T-cell (primary cell): Measurements from ENCODE around the gene SLC22A4. TPM values are rescaled to one million over a fixed set of nuclear protein-coding genes. Genes with fewer than 3 reads are reported as not detected.

ENCODE experiments used
- ATAC-seq, 4 experiments: fragments of 200-7000 bp in 3 of 4; fragments of 150-1000 bp in 1 of 4; cut with Tn5 transposase; replicated peaks in 1 of 4; 1 replicate in 3 of 4; 2 replicates in 1 of 4; pipeline ENCODE4 v1.10.0; 2021; ENCODE audit warnings: moderate library complexity in 3 of 4, mild to moderate bottlenecking in 2 of 4, moderate number of reproducible peaks in 1 of 4
- CTCF ChIA-PET, 2 donors: fragments of 300-600 bp; sonication (Branson Sonifier 250); formaldehyde crosslinking; loops; one replicate each; lab custom pipeline; 2022; ENCODE audit warnings: antibody characterized with exemption in 2 of 2; lab: Charles Lee
- POLR2A ChIA-PET, 2 donors: fragments of 300-600 bp; sonication (Branson Sonifier 250); formaldehyde crosslinking; loops; one replicate each; lab custom pipeline; 2022; ENCODE audit warnings: antibody characterized with exemption in 2 of 2; lab: Charles Lee
- DNase-seq, 35 experiments: peaks; one replicate each; pipeline versions ENCODE4 v3.0.0 to v3.0.0-alpha.2; 2013 to 2023
- H3K27ac ChIP-seq: one replicate; pipeline ENCODE4 v1.5.1; 2013; ENCODE audit warnings: low read length
- H3K27me3 ChIP-seq, 2 experiments: replicated peaks in 1 of 2; 1 replicate in 1 of 2; 2 replicates in 1 of 2; pipeline versions ENCODE4 v1.6.1 to v1.7.0; 2013; ENCODE audit warnings: low read length in 1 of 2, mixed read lengths in 1 of 2; ENCODE audit not compliant: control insufficient read depth in 2 of 2, insufficient read depth in 2 of 2; ENCODE audit errors: extremely low read depth in 1 of 2
- H3K36me3 ChIP-seq, 2 donors: 1 replicate in 1 of 2; 2 replicates in 1 of 2; pipeline versions ENCODE4 v1.6.1 to v1.7.0; 2013; ENCODE audit warnings: low read length in 1 of 2; ENCODE audit not compliant: control insufficient read depth in 2 of 2, insufficient read depth in 1 of 2; ENCODE audit errors: extremely low read depth in 1 of 2
- H3K4me1 ChIP-seq, 2 experiments: 1 replicate in 1 of 2; 2 replicates in 1 of 2; pipeline versions ENCODE4 v1.6.1 to v1.7.0; 2013; ENCODE audit warnings: low read length in 2 of 2, mixed read lengths in 1 of 2; ENCODE audit not compliant: insufficient read depth in 2 of 2, control insufficient read depth in 1 of 2; ENCODE audit errors: extremely low read depth in 1 of 2
- H3K4me3 ChIP-seq, 2 donors: 1 replicate in 1 of 2; 2 replicates in 1 of 2; pipeline versions ENCODE4 v1.5.1 to v1.7.0; 2013; ENCODE audit warnings: mild to moderate bottlenecking in 2 of 2, low read length in 1 of 2, moderate library complexity in 1 of 2; ENCODE audit not compliant: control insufficient read depth in 1 of 2; ENCODE audit errors: extremely low read depth in 1 of 2
- H3K9me3 ChIP-seq: 2 replicates; pipeline ENCODE4 v1.7.0; 2013
- H3K27ac Mint-ChIP-seq, 2 donors: one replicate each; pipeline ENCODE4 v1.8.0; 2020 to 2021; ENCODE audit warnings: mild to moderate bottlenecking in 2 of 2, mixed read lengths in 2 of 2
- H3K27me3 Mint-ChIP-seq, 2 donors: one replicate each; pipeline ENCODE4 v1.8.0; 2021 to 2022; ENCODE audit warnings: mixed read lengths in 2 of 2
- H3K36me3 Mint-ChIP-seq: one replicate; pipeline ENCODE4 v1.8.0; 2021; ENCODE audit warnings: mixed read lengths
- H3K4me1 Mint-ChIP-seq, 3 donors: one replicate each; pipeline ENCODE4 v1.8.0; 2020 to 2022; ENCODE audit warnings: mixed read lengths in 3 of 3, mild to moderate bottlenecking in 1 of 3
- H3K4me3 Mint-ChIP-seq, 3 donors: one replicate each; pipeline ENCODE4 v1.8.0; 2020 to 2022; ENCODE audit warnings: mild to moderate bottlenecking in 3 of 3, mixed read lengths in 3 of 3, moderate library complexity in 3 of 3
- H3K9me3 Mint-ChIP-seq, 3 donors: one replicate each; pipeline ENCODE4 v1.8.0; 2020 to 2022; ENCODE audit warnings: mixed read lengths in 3 of 3
- WGBS: methylation state at CpG from one replicate; pipeline ENCODE4 v1.1.5; 2013; ENCODE audit warnings: missing lambda C conversion rate; ENCODE audit not compliant: insufficient coverage; 5-methylcytosine and 5-hydroxymethylcytosine counted together
- total RNA-seq, 35 experiments: library from RNA in 6 of 35; stranded (reverse) in 6 of 35; fragments of 120-200 nt in 1 of 35; gene quantifications; one replicate each; pipeline versions ENCODE4 v1.2.1 to v1.2.4 and lab custom pipeline; 2013 to 2026

SLC22A4 gene
- total RNA-seq, 5 donors from 2014 or later (not counting 1 experiment from before 2014, with no cell fraction given): 0.20 TPM; not detected in 4

- ChIA-PET POLR2A (no interaction called here), CTCF (interaction anchor here in 1 of 2 donors (1.1 kb wide), 1 partner anchor 25 kb away, joined by 3 read pairs; no protein-coding TSS in a partner anchor)
- H3K36me3 ChIP-seq: no peaks in the 10 kb centered on the region
- H3K36me3 Mint-ChIP-seq: no peaks in the 10 kb centered on the region
- H3K9me3 Mint-ChIP-seq: no peaks in the 10 kb centered on the region
- peaks cover 0 to 8% (median 6%) of the 10 kb centered on the region in 3 donors for H3K4me1 Mint-ChIP-seq
- no peak overlapping the region for H3K4me3 ChIP-seq
- H3K27ac Mint-ChIP-seq: no peak overlapping the region
- ATAC-seq (no peak), DNase-seq (no peak)
- no CpG with 5 or more reads among the region's 2 CpGs for WGBS
- no peak overlapping the region for H3K4me3 Mint-ChIP-seq
- no peaks in the 10 kb centered on the region for H3K9me3 ChIP-seq
- peaks cover 0 to 11% of the 10 kb centered on the region in 2 donors for H3K27me3 Mint-ChIP-seq
- H3K4me1 ChIP-seq: peaks cover 0 to 3% of the 10 kb centered on the region in 2 experiments
- H3K27me3 ChIP-seq: peaks cover 0 to 27% of the 10 kb centered on the region in 2 experiments
- no peak overlapping the region for H3K27ac ChIP-seq
Observed at GRCh38 chr5:132262882-132263547, 31.2 kb upstream of the SLC22A4 start.

DNA sequence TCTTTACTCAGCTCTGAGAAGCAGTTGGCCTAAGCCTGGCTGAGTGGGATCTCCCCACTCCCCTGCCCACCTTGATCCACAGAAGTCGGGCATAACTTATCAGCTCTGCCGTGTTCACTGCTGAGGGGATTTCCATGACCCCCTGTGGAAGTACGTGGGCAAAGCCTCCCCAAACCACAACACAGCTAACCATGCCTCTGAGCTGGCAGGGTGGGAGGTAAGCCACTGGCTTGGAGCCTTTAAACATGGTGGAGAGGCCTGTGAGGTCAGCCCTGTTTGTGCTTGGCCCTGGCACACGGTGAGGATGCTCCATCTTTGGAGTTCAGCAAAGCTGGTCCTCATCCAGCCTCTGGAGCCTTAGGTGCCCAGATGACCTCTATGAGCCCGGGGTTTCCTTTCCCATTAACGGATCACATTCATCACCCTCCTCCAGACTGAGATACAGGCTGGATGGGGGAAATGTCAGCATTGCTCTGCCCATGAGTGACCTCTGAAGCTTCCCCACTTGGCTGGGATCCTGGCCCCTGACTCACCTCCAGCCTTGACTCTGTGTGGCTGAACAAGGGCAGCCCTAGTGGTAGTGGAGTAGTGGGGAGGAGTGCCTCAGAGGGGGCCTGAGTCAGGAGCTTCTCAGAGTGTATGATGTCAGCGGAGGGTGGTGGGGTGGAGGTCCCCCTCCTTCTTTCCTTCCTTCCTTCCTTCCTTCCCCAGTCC lies 30.5 kb upstream of the SLC22A4 start:
- no peak overlapping the region for H3K4me3 Mint-ChIP-seq
- no peaks in the 10 kb centered on the region for H3K36me3 ChIP-seq
- no peaks in the 10 kb centered on the region for H3K9me3 Mint-ChIP-seq
- peaks cover 0 to 7% of the 10 kb centered on the region in 2 donors for H3K27me3 Mint-ChIP-seq
- peaks cover 0 to 8% (median 6%) of the 10 kb centered on the region in 3 donors for H3K4me1 Mint-ChIP-seq
- no peak overlapping the region for H3K27ac Mint-ChIP-seq
- H3K27me3 ChIP-seq: peaks cover 0 to 20% of the 10 kb centered on the region in 2 experiments
- DNase-seq: no peak
- H3K36me3 Mint-ChIP-seq: no peaks in the 10 kb centered on the region
- ChIA-PET POLR2A (no interaction called here), CTCF (interaction anchor here in 1 of 2 donors (1.1 kb wide), 1 partner anchor 25 kb away, joined by 3 read pairs; no protein-coding TSS in a partner anchor)
- peaks cover 0 to 3% of the 10 kb centered on the region in 2 experiments for H3K4me1 ChIP-seq
- WGBS: no CpG with 5 or more reads among the region's 7 CpGs
- no peak for ATAC-seq
- no peaks in the 10 kb centered on the region for H3K9me3 ChIP-seq
- no peak overlapping the region for H3K27ac ChIP-seq
- H3K4me3 ChIP-seq: no peak overlapping the region

DNA sequence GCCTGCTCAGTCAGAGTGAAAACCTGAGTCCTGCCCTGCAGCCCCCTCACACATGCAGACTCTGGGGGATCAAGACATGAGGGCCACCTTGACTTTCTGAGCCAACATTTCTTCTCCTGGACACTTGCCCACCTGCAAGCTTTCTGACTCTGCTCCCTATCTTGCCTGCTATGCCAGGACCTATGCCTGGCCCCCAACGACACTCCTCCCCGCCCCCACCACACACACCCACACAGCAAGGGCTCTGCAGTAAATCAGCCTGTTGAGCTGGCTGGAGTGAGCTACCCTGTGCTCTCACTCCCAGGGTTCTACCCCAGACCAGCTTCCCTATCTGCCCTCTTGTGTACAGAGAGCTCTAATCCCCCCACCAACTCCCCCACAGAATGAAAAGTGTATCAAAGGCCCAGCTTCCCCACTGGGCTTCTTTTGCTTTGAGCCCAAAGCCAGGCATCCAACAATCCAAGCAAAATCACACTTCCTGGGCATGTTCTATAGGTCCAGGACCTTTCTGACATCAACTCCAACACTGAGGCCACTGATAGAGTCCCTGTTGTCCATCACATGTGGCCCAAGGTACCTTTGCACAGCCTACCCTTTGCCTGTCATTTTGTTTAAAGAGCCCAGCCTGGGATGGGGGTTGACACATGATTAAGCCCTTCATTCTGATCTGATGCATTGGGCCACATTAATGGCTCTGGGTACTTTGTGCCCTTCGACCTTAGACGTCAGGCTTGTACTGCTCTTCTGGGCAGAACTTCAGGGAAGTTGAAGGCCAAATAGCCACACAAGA lies 29.5 kb upstream of the SLC22A4 start:
- no peak for ATAC-seq
- ChIA-PET CTCF (interaction anchor here in 1 of 2 donors (0.6 kb wide), 1 partner anchor 254 kb away, joined by 3 read pairs; no protein-coding TSS in a partner anchor), POLR2A (interaction anchor here in 1 of 2 donors (0.6 to 0.7 kb wide), 2 partner anchors 14 to 505 kb away, joined by 4 to 6 read pairs; no protein-coding TSS in a partner anchor)
- Histone ChIP-seq H3K9me3 (no peaks in the 10 kb centered on the region), H3K4me3 (no peak overlapping the region), H3K4me1 (peaks cover 0 to 3% of the 10 kb centered on the region in 2 experiments), H3K36me3 (no peaks in the 10 kb centered on the region), H3K27ac (no peak overlapping the region), H3K27me3 (peaks cover 0 to 11% of the 10 kb centered on the region in 2 experiments)
- H3K9me3 Mint-ChIP-seq: no peaks in the 10 kb centered on the region
- 77% methylated on average over 4 of the region's 4 CpGs for WGBS
- H3K36me3 Mint-ChIP-seq: no peaks in the 10 kb centered on the region
- no peak for DNase-seq
- no peak overlapping the region for H3K27ac Mint-ChIP-seq
- H3K27me3 Mint-ChIP-seq: peaks cover 0 to 3% of the 10 kb centered on the region in 2 donors
- no peak overlapping the region for H3K4me3 Mint-ChIP-seq
- H3K4me1 Mint-ChIP-seq: peaks cover 0 to 8% (median 6%) of the 10 kb centered on the region in 3 donors

DNA sequence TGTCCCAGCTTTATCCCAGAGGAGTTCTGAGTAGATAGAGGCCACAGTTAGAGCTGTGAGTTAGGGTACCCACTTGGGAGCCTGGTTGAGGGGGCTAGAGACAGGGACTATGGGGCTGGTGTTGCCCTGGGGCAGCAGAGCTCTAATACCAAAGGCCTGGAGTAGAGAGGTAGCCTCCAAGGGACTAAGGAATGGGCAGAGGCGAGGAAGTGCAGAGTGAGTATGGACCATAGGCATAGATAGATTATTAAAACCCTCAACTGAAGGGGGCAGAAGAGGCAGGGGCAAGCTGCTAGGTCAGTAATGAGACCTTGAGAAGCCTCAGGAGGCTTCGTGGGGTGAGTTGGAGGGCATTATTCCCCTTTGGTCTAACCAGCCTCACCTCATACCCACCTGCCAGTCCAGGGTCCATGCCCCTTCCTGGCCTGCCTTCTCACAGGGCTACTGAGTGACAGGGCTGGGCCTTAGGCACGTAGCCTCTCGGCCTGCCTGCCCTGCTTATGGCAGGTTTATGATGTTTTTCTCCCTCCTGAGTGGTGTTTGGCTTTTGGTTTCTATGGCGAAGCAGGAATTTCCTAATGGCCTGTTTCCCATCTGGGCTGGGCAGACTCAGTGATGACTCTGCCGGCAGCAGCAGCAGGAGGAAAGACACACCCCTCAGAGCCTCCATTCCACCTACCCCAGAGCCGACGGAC lies 28.7 kb upstream of the SLC22A4 start:
- Mint-ChIP-seq H3K36me3 (no peaks in the 10 kb centered on the region), H3K27ac (no peak overlapping the region), H3K4me3 (no peak overlapping the region), H3K9me3 (no peaks in the 10 kb centered on the region), H3K27me3 (no peaks in the 10 kb centered on the region), H3K4me1 (peaks cover 0 to 4% (median 3%) of the 10 kb centered on the region in 3 donors)
- peaks cover 0 to 7% of the 10 kb centered on the region in 2 experiments for H3K27me3 ChIP-seq
- ChIA-PET CTCF (interaction anchor here in 1 of 2 donors (0.5 kb wide), 1 partner anchor 462 kb away, joined by 3 read pairs; no protein-coding TSS in a partner anchor), POLR2A (no interaction called here)
- no peak for ATAC-seq
- no peak for DNase-seq
- no peak overlapping the region for H3K4me3 ChIP-seq
- H3K9me3 ChIP-seq: no peaks in the 10 kb centered on the region
- peaks cover 0 to 3% of the 10 kb centered on the region in 2 experiments for H3K4me1 ChIP-seq
- WGBS: 100% methylated on average over 2 of the region's 8 CpGs
- H3K27ac ChIP-seq: no peak overlapping the region
- H3K36me3 ChIP-seq: no peaks in the 10 kb centered on the region

DNA sequence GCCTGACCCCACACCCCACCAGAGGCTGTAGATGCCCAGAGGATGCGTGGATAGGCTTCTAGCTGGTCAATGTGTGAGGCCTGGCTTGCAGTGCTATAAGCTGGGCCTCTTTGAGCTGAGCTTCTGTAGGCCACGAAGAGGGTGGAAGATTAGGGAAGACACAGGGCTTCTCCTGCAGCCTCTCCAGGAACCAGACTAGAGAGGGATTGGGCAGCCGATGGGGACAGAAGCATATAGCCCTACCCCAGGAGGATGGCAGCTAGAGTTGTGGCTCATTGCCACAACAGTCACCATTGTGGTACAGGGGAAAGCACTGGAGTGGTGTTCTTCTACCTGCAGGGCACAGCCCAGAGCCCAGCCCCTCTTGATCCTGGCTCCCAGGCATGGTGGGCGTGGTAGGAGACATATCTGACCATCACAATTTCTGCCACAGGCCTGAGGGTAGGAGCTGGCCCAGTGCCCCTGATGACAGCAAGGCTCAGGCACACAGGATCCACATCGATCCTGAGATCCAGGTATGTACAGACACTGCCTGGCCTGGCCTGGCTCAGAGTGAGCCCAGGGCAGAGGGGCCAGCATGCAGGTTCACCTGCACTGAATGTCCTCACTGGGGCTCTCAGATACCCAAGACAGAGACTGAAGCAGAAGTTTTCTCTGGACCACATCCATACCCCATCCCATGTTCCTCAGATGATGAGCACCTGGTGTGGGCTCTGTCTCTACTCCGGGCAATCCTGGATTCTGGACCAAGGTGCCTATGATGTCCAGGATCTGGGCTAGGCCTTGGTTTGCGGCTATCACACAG lies 28.0 kb upstream of the SLC22A4 start:
- DNase-seq (no peak), ATAC-seq (no peak)
- Histone ChIP-seq H3K9me3 (no peaks in the 10 kb centered on the region), H3K27me3 (peaks cover 0 to 4% of the 10 kb centered on the region in 2 experiments), H3K36me3 (no peaks in the 10 kb centered on the region), H3K4me1 (peaks cover 0 to 5% of the 10 kb centered on the region in 2 experiments), H3K4me3 (no peak overlapping the region), H3K27ac (no peak overlapping the region)
- H3K4me3 Mint-ChIP-seq: no peak overlapping the region
- POLR2A ChIA-PET: interaction anchor here in 1 of 2 donors (0.5 kb wide), 1 partner anchor 230 kb away, joined by 4 read pairs; no protein-coding TSS in a partner anchor
- H3K27ac Mint-ChIP-seq: no peak overlapping the region
- H3K27me3 Mint-ChIP-seq: no peaks in the 10 kb centered on the region
- H3K9me3 Mint-ChIP-seq: no peaks in the 10 kb centered on the region
- CTCF ChIA-PET: interaction anchor here in 1 of 2 donors (0.5 kb wide), 1 partner anchor 462 kb away, joined by 3 read pairs; no protein-coding TSS in a partner anchor
- peaks cover 0 to 1% (median 0%) of the 10 kb centered on the region in 3 donors for H3K4me1 Mint-ChIP-seq
- H3K36me3 Mint-ChIP-seq: no peaks in the 10 kb centered on the region
- WGBS: 89% methylated on average over 5 of the region's 7 CpGs
